SK-N-MC (cell line): ENCODE measurements around the gene OR5K3.

Experiments used
- EZH2 ChIP-seq: fragments of 200-600 bp; sonication (generic); IDR thresholded peaks from one replicate; pipeline ENCODE4 v1.6.1; 2017; ENCODE audit warnings: antibody characterized with exemption
- FOXP2 ChIP-seq: optimal IDR thresholded peaks from 2 replicates; pipeline ENCODE3; 2011; ENCODE audit warnings: mild to moderate bottlenecking, moderate library complexity; ENCODE audit not compliant: insufficient read depth; ENCODE audit errors: extremely low read length, control extremely low read depth
- POLR2AphosphoS5 ChIP-seq: IDR thresholded peaks from 2 replicates; pipeline ENCODE4 v1.6.1; 2012; ENCODE audit warnings: mild to moderate bottlenecking, low read depth, low read length, borderline replicate concordance

- TF ChIP-seq EZH2: no peak
- TF ChIP-seq POLR2AphosphoS5: no peak
- TF ChIP-seq FOXP2: no peak
Measured at GRCh38 chr3:98434412-98434811, 43.9 kb downstream of the OR5K3 start.
